ENCODE measurements around the gene STARD3. TPM values are rescaled to one million over a fixed set of nuclear protein-coding genes. Genes with fewer than 3 reads are reported as not detected.
A peak's percentile ranks its signal among the peaks of the same experiment; 100 is the strongest.

Gene STARD3
- total RNA-seq, 2 donors from 2014 or later, result 59.8 to 76.0 TPM

DNA sequence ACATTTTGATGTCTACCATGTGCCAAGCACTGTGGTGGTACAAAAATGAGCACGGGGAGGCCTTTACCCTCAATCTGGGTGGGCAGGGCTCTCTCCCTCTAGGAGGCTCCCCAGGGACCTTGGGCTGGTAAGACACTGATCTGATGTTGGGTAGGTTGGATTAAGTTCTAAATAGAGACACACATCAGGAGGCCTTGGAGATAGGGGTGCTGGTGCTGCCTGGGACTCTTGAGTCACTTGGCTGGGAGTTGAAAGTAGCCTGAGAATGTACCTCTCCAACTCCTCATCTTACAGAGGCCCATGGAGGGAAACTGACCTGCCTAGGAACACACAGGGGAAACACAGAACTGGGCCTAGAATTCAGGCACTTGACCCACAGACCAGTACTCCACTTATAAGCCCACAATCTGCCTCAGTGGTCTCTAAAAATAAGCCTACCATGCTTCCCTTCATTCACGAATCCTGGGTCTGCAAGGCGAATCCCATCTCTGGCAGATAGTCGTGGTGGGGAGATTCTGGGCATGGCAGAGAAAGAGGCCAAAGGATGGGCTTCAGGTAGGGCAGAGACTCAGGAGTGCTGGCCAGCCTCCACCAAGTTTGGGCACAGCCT lies 27.4 kb upstream of the STARD3 start:
- H3K27ac Mint-ChIP-seq, result no peak overlapping the region
- no peak overlapping the region for H3K4me3 Mint-ChIP-seq
- no peaks in the 10 kb centered on the region for H3K9me3 Mint-ChIP-seq
- H3K27me3 Mint-ChIP-seq, result peaks cover 29% of the 10 kb centered on the region
- no peaks in the 10 kb centered on the region for H3K4me1 Mint-ChIP-seq
- no peak for ATAC-seq (replicated peaks)
- H3K36me3 Mint-ChIP-seq (ENCODE audit: low read depth), result no peaks in the 10 kb centered on the region

DNA sequence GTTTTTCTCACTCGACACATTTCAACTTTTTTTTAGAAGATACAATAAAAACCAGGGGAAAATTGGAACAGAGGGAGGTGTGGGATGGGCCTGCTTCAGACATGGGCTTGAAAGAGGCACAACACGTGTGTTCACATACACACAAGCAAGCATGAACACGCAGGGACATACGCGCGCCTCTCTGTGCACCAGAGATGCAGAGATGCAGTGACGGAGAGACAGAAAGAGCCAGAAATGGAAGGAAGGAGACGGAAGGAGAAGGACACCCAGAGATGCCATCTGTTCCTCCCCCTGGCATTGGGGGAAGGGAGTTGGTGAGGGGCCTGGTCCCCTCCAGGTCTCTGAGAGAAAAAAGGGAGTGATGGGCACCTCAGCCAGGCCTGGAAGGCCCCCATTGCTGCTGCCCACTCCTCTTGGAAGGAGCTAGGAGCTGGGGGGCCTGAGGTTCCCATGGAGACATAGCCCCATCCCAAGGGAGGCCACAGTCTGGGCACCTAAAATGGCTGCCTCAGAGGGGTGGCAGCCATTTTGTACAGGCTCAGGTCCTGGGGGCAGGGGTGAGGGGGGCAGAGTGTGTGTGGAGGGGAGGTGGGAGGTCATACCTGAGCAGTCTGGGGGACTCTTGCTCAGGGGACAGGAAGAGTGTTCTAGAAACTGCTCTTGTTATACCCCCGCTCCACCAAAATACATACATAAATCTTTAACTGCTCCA lies 25.4 kb upstream of the STARD3 start:
- H3K9me3 Mint-ChIP-seq, result no peaks in the 10 kb centered on the region
- ATAC-seq (replicated peaks), result no peak
- H3K27me3 Mint-ChIP-seq, result peaks cover 25% of the 10 kb centered on the region
- H3K4me3 Mint-ChIP-seq, result no peak overlapping the region
- no peak overlapping the region for H3K27ac Mint-ChIP-seq
- no peaks in the 10 kb centered on the region for H3K4me1 Mint-ChIP-seq
- no peaks in the 10 kb centered on the region for H3K36me3 Mint-ChIP-seq (ENCODE audit: low read depth)

DNA sequence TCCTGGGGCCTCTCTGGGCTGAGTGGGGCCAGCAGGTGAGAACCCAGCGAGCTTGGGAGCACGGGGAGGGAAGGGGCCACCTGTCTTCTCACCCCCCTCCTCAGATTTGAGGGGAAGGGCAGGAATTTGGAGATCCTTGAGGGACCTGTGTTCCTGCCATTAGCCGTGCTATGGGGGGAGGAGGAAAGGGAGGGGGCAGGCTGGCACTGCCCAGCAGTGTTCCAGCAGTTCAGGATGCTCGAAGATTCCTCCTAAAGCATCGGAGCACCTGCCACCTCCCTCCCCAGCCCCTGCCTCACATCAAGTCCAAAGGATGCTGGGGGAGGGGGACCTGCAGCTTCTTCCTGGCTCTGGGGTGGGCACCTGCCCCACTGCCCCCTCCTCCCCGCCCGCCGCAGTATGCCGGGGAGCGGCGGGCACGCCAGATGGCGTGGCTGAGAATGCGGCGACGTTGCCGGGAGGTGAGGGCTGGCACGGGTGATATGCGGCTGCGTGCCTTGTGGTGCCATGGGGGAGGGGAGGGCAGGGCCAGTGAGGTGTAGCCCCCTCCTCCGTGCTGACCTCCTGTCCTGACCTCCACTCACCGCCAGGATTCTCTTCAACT lies 24.6 kb upstream of the STARD3 start:
- no peaks in the 10 kb centered on the region for H3K4me1 Mint-ChIP-seq
- ATAC-seq (replicated peaks), result no peak
- no peaks in the 10 kb centered on the region for H3K36me3 Mint-ChIP-seq (ENCODE audit: low read depth)
- H3K27ac Mint-ChIP-seq, result no peak overlapping the region
- H3K27me3 Mint-ChIP-seq, result peaks cover 21% of the 10 kb centered on the region
- H3K4me3 Mint-ChIP-seq, result no peak overlapping the region
- H3K9me3 Mint-ChIP-seq, result no peaks in the 10 kb centered on the region

DNA sequence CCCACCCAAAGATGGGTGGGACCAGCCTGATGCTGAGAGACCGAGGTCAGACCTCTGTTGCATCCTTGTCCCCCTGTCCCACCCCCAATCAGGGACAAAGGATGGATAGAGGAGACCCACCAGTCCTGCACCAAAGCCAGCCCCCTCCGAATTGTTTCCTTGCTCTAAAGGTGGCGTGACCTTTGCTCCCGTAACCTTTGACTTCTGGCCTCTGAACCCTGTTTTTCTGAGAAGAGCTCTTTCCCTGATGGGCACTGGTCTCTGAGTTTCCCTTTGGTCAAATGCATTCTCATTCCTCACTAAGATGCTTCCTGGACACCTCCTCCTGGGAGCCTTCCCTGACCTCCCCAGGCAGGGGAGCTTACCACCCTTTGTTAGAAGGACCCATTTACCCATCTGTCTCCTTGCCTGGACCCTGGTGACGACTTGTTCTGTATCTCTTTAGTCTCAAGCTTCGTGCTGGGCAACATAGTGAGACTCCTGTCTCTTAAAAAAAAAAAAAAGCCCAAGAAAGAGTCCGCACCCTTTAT lies 23.9 kb upstream of the STARD3 start:
- no peaks in the 10 kb centered on the region for H3K9me3 Mint-ChIP-seq
- no peak for ATAC-seq (replicated peaks)
- peaks cover 21% of the 10 kb centered on the region for H3K27me3 Mint-ChIP-seq
- H3K4me1 Mint-ChIP-seq, result no peaks in the 10 kb centered on the region
- no peak overlapping the region for H3K4me3 Mint-ChIP-seq
- no peak overlapping the region for H3K27ac Mint-ChIP-seq
- no peaks in the 10 kb centered on the region for H3K36me3 Mint-ChIP-seq (ENCODE audit: low read depth)

DNA sequence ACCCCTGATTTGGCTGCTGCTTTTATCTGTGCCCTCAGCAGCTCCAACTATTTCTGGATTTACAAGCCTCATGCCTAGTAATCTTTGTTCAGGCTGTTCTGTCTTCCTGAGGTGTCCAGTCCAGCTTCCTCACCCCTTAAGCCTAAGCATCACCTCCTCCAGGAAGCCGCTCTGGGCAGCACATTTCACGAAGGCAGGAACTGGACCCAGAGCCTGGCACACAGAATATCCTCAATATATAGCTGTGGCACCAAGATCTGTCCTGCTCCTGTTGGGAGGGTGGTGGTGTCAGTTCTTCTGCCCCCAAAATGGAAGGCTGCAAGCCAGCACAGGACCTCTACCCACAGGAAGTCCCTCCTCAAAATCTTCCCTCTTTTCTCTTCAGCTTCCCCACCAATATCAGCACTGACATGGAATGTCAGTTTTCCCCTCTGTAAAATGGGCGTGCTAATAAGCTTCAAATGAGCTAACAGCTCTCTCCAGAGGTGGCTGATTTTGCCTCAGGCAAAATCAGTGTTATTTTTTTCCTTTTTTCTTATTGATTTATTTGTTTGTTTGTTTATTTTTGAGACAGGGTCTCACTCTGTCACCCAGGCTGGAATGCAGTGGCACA lies 22.3 kb upstream of the STARD3 start:
- no peaks in the 10 kb centered on the region for H3K4me1 Mint-ChIP-seq
- H3K27me3 Mint-ChIP-seq, result peaks cover 8% of the 10 kb centered on the region
- H3K9me3 Mint-ChIP-seq, result no peaks in the 10 kb centered on the region
- ATAC-seq (replicated peaks), result no peak
- H3K36me3 Mint-ChIP-seq (ENCODE audit: low read depth), result no peaks in the 10 kb centered on the region
- no peak overlapping the region for H3K27ac Mint-ChIP-seq
- no peak overlapping the region for H3K4me3 Mint-ChIP-seq

DNA sequence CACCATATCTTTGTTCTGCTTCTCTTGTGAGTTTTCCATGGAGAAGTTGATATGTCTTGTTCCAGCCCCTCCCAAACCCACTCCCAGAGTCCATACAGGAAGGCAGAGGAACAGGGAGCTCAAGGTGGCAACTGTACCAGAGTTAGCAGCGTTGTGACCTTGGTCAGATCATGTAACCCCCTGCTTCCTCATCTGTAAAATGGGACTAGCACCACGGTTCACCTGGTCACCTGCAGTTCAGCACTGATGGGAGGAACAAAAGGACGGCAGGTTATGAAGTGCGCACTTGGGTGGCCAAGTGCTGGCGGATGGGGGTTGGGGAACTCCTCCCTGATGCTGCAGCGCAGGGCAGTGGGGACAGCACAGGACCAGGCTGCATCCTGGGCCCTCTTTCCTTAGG lies 21.5 kb upstream of the STARD3 start:
- Mint-ChIP-seq H3K4me1 (no peaks in the 10 kb centered on the region), H3K27ac (no peak overlapping the region), H3K36me3 (ENCODE audit: low read depth) (no peaks in the 10 kb centered on the region), H3K4me3 (no peak overlapping the region), H3K27me3 (peaks cover 8% of the 10 kb centered on the region), H3K9me3 (no peaks in the 10 kb centered on the region)
- ATAC-seq (replicated peaks), result no peak

DNA sequence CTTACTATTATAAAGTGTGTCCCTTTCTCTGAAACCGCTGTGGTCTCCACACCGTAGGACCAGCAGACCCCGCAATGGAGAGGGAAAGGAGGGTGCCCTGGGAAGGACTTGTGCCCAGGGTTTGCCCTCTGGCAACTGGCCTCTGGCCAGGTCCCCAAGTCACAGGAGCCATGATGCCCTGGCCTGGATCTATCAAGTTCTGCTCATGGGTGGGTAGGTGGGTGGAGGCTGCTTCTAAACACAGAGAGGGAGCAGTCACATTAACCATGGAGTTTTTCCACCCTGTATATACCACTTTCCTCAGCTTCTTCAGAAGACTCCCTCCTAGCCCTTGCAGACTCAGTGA lies 19.9 kb upstream of the STARD3 start:
- Mint-ChIP-seq H3K9me3 (no peaks in the 10 kb centered on the region), H3K27me3 (peaks cover 4% of the 10 kb centered on the region), H3K27ac (no peak overlapping the region), H3K4me3 (peak overlapping the region; percentile 63), H3K36me3 (ENCODE audit: low read depth) (no peaks in the 10 kb centered on the region), H3K4me1 (peaks cover 4% of the 10 kb centered on the region)
- no peak for ATAC-seq (replicated peaks)

DNA sequence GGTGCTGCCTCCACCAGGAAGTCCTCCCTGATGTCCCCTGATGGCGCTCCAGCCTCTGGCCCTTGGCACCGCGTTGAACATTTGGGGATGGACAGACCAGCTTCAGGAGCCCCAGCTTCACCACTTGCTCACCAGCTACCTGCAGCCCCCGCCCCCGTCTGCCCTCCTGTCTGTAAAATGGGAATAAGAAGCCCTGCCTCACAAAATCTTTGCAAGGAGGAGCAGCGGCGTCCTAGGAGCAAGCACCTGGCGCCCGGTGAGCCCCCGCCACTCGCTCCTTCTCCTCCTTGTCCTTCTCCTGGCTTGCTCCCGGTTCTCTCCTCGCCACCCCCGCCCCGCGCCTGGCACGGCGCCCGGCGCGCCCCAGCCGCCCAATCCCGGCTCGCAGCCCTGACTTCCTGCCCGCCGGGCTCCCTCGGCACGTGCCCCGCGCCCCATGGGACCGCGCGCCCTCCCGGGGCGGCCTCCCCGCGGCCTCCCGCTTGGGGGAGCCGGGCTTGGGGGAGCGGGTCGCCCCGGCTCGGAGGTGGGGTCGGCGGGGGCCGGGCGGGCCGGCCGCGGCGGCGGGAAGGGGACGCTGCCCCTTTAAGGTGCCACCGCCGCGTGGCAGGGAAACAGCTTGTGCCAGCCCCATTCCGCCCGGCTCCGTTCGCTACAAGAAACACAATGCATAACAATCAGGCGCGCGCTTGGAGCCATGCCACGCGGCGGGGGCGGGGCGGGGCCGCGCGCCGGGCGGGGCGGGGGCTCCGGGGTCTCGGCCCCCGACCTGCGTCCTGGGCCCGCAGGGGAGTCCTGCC lies 19.3 kb upstream of the STARD3 start:
- Mint-ChIP-seq H3K9me3 (no peaks in the 10 kb centered on the region), H3K4me3 (peak overlapping the region; percentile 74), H3K27ac (no peak overlapping the region), H3K36me3 (ENCODE audit: low read depth) (no peaks in the 10 kb centered on the region), H3K4me1 (peaks cover 10% of the 10 kb centered on the region), H3K27me3 (peaks cover 4% of the 10 kb centered on the region)
- no peak for ATAC-seq (replicated peaks)

DNA sequence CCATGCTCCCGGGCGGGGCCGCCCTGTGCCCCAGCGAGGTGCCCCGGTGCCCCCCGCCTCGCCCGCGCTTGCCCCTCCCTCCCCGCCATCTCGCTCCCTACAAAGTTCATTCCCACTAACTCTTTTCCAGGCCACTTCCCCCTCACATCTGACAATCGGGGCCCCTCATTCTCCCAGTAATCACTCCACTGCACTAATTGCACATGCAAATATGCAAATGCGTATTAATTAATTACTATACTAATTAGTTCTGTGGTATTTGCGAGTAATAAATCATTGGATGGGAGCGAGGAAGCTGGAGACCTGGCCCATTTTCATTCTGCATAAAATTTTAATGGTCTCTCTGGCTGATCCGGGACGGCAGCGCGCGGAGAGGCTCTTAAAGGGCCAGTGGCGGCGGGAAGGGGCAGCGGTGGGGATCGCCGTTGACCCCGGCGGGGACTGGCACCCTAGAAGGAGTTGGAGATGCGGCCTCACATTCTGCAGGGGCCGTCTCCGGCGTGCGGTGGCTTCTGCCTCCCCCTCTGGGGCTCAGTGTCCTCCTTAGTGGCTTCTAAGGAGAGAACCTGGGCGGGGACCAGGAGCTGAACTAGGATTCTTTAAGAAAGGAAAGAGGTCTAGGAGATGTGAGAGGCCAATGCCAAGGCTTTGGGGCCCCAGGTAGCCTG lies 18.6 kb upstream of the STARD3 start:
- no peaks in the 10 kb centered on the region for H3K27me3 Mint-ChIP-seq
- H3K27ac Mint-ChIP-seq, result peak overlapping the region; percentile 36
- no peaks in the 10 kb centered on the region for H3K9me3 Mint-ChIP-seq
- peak overlapping the region; percentile 74 for H3K4me3 Mint-ChIP-seq
- peaks cover 10% of the 10 kb centered on the region for H3K4me1 Mint-ChIP-seq
- no peaks in the 10 kb centered on the region for H3K36me3 Mint-ChIP-seq (ENCODE audit: low read depth)
- ATAC-seq (replicated peaks), result no peak

DNA sequence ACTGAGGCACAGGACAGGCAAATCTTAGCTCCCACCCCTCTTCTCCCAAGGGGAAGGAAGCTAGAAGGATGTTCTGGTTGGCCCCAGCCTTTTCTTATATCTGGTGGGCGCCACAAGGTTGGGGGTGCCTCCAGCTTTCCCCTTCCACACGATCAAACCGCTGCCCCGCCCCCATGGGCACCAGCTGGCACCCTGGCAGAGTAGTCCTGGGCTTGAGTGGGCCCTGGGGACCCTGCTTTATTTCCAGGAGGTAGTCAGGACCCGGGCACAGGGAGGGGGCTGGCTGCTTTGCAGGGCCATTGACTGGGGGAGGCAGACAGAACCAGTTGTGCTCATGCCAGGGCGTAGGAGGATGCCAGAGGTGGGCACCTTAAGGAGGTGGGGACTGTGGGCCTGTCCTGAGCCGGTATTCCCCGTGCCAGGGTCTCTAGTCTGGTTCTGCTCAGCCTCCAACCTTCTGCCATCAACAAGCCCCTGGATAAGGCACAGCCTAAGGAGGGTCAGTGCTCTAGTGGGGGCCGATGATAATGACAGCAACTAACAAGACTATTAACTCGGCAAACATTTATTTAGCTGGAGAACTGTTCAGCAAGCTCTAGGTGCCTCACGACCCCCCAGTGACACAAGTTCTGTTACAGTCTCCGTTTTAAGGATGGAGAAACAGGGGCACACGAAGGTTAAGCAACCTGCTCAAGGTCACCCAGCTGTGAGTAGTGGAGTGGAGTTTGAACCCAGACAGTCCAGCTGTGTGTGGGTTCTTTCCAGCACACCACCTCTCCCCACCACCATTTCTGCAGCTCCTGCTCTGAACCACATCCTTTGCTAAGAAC lies 17.8 kb upstream of the STARD3 start:
- H3K27me3 Mint-ChIP-seq, result no peaks in the 10 kb centered on the region
- H3K4me3 Mint-ChIP-seq, result no peak overlapping the region
- peak overlapping the region; percentile 47 for H3K27ac Mint-ChIP-seq
- no peaks in the 10 kb centered on the region for H3K9me3 Mint-ChIP-seq
- no peaks in the 10 kb centered on the region for H3K36me3 Mint-ChIP-seq (ENCODE audit: low read depth)
- ATAC-seq (replicated peaks), result no peak
- H3K4me1 Mint-ChIP-seq, result peaks cover 10% of the 10 kb centered on the region

DNA sequence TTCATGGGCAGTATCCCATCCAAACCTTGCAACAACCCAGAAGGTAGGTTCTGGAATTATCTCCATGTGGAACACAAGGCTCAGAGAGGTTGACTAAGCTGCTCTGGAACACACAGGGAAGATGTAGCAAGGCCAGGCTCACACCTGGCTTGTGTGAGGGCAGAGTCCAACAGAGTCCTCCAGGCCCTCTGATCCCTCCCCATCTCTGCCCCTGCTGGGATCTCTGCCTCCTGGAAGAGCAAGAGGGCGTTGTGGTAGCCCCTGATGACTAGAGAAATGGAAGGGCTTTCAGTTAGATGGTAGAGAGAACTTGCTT lies 17.2 kb upstream of the STARD3 start:
- Mint-ChIP-seq H3K27me3 (no peaks in the 10 kb centered on the region), H3K4me3 (no peak overlapping the region), H3K36me3 (ENCODE audit: low read depth) (no peaks in the 10 kb centered on the region), H3K27ac (peak overlapping the region; percentile 47), H3K4me1 (peaks cover 10% of the 10 kb centered on the region), H3K9me3 (no peaks in the 10 kb centered on the region)
- no peak for ATAC-seq (replicated peaks)

DNA sequence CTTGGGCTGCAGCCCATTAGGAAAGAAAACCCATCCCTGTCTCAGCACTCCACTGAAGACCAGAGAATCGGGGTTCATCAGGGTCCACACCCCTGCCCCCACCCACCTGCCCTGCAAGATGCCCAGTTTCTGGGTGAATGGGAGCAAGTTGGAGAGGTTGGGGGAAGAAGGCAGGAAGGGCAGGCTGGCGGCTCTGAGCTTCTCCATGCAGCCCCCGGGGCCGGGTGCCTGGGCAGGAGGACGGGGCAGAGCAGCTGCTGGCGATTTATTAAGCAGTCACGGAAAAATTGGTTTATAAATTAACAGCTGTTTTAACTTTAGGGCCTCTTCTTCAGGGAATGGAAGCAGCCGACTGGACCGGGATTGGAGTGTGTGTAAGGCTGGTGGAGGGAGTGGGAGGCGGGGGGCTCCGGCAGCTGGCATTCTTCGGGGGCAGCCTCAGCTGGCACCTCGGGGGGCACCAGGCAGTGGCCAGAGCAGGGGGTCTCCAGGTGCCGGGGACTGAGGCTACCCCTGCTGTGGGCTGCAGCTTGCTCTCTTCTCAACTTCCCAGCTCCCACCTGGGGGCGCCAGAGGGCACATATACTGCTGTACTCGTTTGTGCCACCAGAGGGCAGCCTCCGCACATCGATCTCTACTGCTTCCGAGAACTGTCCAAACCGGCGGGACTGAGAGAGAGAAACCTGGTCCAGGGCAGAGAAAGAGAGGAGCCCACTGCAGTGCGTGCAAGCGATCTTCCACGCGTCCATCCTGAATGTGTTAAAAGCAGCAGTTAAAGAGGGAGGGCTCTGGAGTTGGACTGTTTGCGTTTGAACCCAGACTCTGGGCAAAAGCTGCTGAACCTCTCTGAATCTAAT lies 15.2 kb upstream of the STARD3 start:
- Mint-ChIP-seq H3K27me3 (peaks cover 10% of the 10 kb centered on the region), H3K4me1 (peaks cover 15% of the 10 kb centered on the region), H3K4me3 (peak overlapping the region; percentile 82), H3K27ac (peak overlapping the region; percentile 92), H3K36me3 (ENCODE audit: low read depth) (no peaks in the 10 kb centered on the region), H3K9me3 (no peaks in the 10 kb centered on the region)
- peak; percentile 63 for ATAC-seq (replicated peaks)

All from activated T-helper 17 cell treated with anti-CD3 and anti-CD28 coated beads, Interleukin-2, amount 50 U/mL, for 72 hours (primary cell).